HG02678 (cell line): ENCODE results near the gene ABI2.
"Not testable (repeated sequence)": the region's sequence is repeated elsewhere in the genome, so short reads cannot be mapped to it uniquely, and the experiment has no call there.

Experiments
- ATAC-seq: cut with Tn5 transposase; IDR thresholded peaks from one replicate; pipeline ENCODE4 v1.9.1; 2021; ENCODE audit warnings: mild to moderate bottlenecking, moderate library complexity; ENCODE audit not compliant: unreplicated experiment

Gene ABI2

DNA sequence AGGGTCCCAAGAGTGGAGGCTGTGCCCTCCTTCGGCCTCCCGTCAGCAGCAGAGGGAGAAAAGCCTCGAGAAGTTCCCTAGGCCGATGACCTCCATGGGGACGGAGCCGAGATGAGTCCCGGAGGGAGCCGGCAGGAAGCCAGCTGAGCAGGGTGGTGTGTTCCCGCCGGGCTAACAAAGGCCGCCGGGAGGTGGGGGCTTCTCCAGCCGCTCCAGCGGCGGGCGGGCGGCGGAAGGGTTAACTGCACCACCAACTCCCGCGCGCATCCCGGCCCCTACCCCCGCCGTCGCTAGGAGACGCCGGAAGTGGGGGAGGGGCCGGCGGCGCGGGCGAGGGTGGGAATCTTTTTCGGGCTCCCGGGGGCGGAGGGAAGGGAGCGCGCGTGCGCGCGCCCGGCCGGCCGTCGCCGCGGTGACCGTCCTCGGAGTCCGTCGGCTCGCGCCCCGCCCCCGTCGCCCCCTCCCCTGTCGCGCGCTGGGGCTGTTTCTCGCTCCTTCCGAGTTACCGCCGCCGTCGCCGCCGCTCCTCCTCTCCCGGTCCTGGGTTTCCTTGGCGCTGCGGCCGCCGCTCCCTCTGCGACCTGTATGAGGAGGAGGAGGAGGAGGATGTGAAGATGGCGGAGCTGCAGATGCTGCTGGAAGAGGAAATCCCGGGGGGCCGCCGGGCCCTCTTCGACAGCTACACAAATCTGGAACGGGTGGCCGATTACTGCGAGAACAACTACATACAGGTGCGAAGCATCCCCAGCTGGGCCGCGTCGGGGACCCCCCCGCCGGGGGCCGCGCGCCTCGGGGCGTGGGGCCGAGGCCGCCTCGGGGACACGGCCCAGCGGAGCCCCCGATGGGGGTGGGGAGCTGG, at the start of gene ABI2:
ABI2 (plus strand) TSS at position 494 of the 859 bp plus-strand sequence; CDS start at position 615, 121 bp downstream.
- ATAC-seq = peak; percentile 73

- ATAC-seq = no peak
These were observed 48.9 kb upstream of the ABI2 start for GRCh38 chr2:203279288-203279687.

DNA sequence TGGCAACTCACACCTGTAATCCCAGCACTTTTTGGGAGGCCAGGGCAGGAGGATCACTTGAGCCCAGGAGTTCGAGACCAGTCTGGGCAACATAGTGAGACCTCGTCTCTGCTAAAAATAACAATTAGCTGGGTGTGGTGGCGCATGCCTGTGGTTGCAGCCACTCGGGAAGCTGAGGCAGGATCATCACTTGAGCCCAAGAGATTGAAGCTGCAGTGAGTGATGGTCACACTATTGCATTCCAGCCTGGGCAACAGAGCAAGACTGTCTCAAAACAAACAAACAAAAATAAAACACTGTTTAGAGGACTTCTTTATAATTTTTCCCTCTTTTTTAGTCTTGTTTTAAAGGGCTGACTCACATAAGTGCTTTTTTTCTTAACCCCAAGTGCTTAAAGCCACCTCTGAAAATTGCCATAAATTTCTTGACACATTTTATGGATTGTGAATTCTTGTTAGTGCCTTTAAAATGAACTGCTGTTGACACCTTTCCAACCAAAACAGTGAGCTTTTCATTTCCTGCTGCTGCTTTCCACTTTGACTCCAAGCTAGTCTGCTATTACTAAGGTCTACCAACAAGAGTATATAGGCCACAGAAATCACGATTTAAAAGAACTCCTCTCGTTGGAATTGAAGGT, 47.6 kb upstream of the ABI2 start:
- ATAC-seq = no peak

DNA sequence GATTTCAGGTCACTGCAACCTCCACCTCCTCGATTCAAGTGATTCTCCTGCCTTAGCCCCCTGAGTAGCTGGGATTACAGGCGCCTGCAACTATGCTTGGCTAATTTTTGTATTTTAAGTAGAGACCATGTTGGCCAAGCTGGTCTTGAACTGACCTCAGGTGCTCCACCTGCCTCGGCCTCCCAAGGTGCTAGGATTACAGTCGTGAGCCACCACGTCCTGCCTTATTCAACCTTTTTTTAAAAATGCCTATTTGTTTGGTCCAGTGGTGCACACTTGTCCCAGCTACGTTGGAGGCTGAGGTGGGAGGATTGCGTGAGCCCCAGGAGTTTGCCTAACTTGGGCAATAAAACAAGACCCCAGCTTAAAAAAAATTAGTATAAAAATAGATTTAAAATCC, 46.1 kb upstream of the ABI2 start:
- ATAC-seq = no peak

GRCh38 chr2:203286532-203286931, 41.7 kb upstream of the ABI2 start:
- no peak for ATAC-seq

- no peak for ATAC-seq
These were observed 26.5 kb upstream of the ABI2 start for GRCh38 chr2:203301667-203302066.

GRCh38 chr2:203302586-203302985, 25.6 kb upstream of the ABI2 start:
- ATAC-seq = not testable (repeated sequence)

DNA sequence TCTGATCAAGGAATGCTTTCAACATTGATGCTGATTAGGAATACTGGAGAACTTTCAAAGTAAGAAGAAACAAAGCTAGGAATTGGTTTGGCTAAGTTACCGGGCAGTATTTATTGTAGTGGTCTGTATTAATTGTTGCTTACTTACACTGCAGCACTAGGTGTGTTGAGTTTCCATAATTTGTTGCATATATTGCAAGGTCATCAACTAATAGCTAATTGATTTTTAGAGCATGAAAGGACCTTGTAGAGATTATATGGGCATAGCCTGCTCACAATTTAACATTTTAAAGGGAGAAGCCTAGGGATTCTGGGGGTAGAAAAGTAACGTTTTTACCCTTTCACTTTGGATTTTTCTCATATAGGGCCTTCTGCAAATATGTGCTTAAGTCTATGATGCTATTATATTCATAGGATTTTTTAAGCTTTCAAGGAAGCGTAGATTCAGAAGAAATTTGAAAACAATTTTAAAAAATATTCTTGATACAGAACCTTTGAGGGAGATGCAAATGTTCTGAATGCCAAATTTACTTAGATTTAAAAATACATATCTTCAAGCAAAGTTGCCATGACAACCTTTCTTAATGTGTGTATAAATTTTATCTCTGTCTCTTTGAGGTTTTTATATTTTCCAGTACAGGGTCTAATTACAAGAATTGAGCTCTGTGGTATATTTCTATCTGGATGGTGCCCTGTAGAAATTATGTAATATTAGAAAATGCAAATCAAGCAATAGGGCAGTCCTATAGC, 17.3 kb upstream of the ABI2 start:
- ATAC-seq = no peak

DNA sequence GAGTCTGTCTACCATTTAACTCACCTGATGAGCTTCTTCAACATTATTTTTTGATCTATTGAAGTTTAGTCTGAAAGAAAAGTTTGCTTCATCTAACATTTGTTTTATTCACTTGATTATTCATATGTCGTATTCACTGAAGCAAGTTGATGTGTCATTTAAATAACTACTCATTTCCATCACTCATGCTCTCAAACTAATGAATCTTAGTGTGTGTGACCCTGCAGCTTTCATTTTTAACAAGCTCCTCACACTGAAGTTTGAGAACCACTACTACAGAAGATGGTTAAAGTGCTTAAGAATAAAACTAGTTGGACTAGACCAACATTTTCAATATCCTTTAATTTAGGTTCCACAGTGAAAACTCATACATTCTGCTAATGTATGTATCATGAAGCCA, 1.8 kb upstream of the ABI2 start:
- ATAC-seq = no peak

- ATAC-seq = peak; percentile 10
These were observed 653 bp upstream of the ABI2 start for GRCh38 chr2:203327582-203327900.

GRCh38 chr2:203328760-203329540, 756 bp downstream of the ABI2 start:
- ATAC-seq = peak; percentile 56

GRCh38 chr2:203330434-203330833, 2.2 kb downstream of the ABI2 start:
- ATAC-seq = no peak

GRCh38 chr2:203338322-203338721, 10.1 kb downstream of the ABI2 start:
- ATAC-seq = no peak

DNA sequence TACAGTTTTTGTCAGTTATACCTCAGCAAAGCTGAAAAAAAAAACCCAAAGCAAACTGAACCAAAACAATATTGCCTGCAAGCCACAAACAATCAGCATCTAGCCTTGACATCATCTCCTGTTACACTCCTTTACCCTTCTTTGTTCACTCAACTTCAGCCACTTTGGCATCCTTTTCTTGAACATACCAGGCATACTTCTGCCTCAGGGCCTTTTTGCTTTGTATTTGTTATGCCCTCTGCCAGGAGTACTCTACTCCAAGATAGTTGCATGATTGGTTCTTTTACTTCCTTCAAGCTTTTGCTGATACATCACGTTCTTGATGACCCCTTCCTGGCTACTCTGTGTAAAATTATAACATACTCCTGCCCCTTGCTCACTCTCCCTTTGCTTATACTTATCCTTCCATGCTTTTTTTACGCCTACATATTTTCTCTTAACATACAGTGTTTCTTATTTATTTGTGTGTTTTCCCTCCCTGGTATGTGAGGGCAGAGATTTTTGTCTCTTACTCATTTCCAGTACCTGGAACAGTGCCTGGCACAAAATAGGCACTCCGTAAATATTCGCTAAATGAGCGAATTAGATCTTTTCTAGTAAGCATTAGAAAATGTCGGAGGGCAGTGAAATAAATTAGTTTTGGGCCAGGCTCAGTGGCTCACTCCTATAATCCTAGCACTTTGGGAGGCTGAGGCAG, 12.7 kb downstream of the ABI2 start:
- ATAC-seq = no peak

DNA sequence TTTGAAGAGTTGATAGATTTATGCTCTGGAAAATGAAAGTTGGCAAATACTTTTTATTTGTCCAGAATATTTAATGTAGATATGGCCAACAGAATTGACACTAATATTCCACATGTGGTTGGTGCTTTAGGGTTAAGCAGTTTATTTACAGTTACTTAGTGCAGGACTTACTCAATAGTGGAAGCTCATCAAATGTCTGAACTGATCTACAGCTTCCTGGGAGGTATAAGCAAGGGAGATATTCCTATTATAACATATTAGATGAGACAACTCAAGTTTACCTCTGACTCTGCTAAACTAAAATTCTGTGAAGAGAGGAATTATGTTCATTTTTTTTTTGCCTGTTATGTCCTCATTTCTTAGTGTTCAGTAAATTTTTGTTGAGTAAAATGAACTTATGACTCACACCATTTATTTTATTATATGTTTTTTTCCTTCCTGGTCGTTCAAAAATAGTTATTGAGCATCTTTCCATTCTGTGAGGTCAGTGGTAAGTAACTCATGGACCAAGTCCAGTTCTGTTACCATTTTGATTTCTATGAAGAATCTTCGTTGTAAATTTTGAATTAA, 13.6 kb downstream of the ABI2 start:
- no peak for ATAC-seq

DNA sequence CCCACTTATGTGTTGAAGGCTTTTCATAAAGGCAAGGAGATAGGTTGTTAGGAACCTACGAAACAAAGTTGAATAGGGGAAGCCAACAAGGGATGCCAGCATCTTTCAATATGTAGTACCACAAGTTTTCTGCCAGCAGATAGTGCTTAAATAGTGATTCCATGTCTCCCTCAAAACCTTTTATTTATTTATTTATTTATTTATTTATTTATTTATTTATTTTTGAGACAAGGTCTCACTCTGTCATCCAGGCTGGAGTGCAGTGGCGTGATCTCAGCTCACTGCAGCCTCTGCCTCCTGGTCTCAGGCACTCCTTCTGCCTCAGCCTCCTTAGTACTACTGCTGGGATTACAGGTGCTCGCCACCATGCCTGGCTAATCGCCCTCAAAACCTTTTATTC, 14.2 kb downstream of the ABI2 start:
- ATAC-seq = not testable (repeated sequence)

DNA sequence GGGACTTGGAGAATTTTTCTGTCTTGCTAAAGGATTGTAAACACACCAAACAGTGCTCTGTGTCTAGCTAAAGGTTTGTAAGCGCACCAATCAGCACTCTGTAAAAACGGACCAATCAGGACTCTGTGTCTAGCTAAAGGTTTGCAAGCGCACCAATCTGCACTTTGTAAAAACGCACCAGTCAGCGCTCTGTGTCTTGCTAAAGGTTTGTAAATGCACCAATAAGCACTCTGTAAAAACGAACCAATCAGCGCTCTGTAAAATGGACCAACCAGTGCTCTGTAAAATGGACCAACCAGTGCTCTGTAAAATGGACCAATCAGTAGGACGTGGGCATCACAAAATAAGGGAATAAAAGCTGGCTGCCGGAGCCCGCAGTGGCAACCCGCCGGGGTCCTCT, 16.5 kb downstream of the ABI2 start:
- ATAC-seq = no peak

- no peak for ATAC-seq
These were observed 18.4 kb downstream of the ABI2 start for GRCh38 chr2:203346612-203347011.

GRCh38 chr2:203347375-203347774, 19.2 kb downstream of the ABI2 start:
- no peak for ATAC-seq

GRCh38 chr2:203352604-203353255, 24.5 kb downstream of the ABI2 start:
- ATAC-seq = no peak
